Natural killer cell (primary cell): ENCODE measurements around the gene ZBTB44. TPM values are rescaled to one million over a fixed set of nuclear protein-coding genes. Genes with fewer than 3 reads are reported as not detected.

Experiments used
- ATAC-seq, 3 donors: fragments of 150-1000 bp in 2 of 3; fragments of 200-7000 bp in 1 of 3; cut with Tn5 transposase; 1 replicate in 1 of 3; 2 replicates in 2 of 3; pipeline ENCODE4 v1.10.0; 2021; ENCODE audit warnings: mild to moderate bottlenecking in 2 of 3, moderate library complexity in 2 of 3
- DNase-seq, 2 donors: peaks; one replicate each; pipeline versions ENCODE4 v3.0.0 to v3.0.0-alpha.2; 2013 to 2021; ENCODE audit warnings: mixed read lengths in 1 of 2
- H3K27ac ChIP-seq: one replicate; pipeline ENCODE4 v1.5.1; 2013; ENCODE audit warnings: mild to moderate bottlenecking, low read length
- H3K27me3 ChIP-seq: one replicate; pipeline ENCODE4 v1.6.1; 2013; ENCODE audit warnings: low read length; ENCODE audit not compliant: control insufficient read depth, insufficient read depth
- H3K36me3 ChIP-seq: one replicate; pipeline ENCODE4 v1.6.1; 2013; ENCODE audit warnings: low read length; ENCODE audit not compliant: control insufficient read depth, insufficient read depth
- H3K4me1 ChIP-seq: one replicate; pipeline ENCODE4 v1.6.1; 2013; ENCODE audit warnings: low read length; ENCODE audit not compliant: control insufficient read depth, insufficient read depth
- H3K4me3 ChIP-seq: one replicate; pipeline ENCODE4 v1.5.1; 2013; ENCODE audit warnings: low read length
- H3K9me3 ChIP-seq: one replicate; pipeline ENCODE4 v1.6.1; 2013; ENCODE audit warnings: low read length; ENCODE audit not compliant: control insufficient read depth, insufficient read depth
- H3K27ac Mint-ChIP-seq, 2 donors: one replicate each; pipeline ENCODE4 v1.8.0; 2022; ENCODE audit warnings: mild to moderate bottlenecking in 2 of 2, mixed read lengths in 2 of 2, moderate library complexity in 1 of 2
- H3K27me3 Mint-ChIP-seq, 2 donors: one replicate each; pipeline ENCODE4 v1.8.0; 2022; ENCODE audit warnings: low read depth in 2 of 2, mixed read lengths in 2 of 2
- H3K36me3 Mint-ChIP-seq: one replicate; pipeline ENCODE4 v1.8.0; 2022; ENCODE audit warnings: mixed read lengths
- H3K4me1 Mint-ChIP-seq, 2 donors: one replicate each; pipeline ENCODE4 v1.8.0; 2022; ENCODE audit warnings: mixed read lengths in 2 of 2
- H3K4me3 Mint-ChIP-seq: one replicate; pipeline ENCODE4 v1.8.0; 2022; ENCODE audit warnings: mild to moderate bottlenecking, moderate library complexity, mixed read lengths
- H3K9me3 Mint-ChIP-seq, 2 donors: one replicate each; pipeline ENCODE4 v1.8.0; 2022; ENCODE audit warnings: mixed read lengths in 2 of 2
- WGBS: methylation state at CpG from one replicate; pipeline ENCODE4 v1.1.7; 2013; ENCODE audit warnings: missing lambda C conversion rate; ENCODE audit not compliant: insufficient coverage; 5-methylcytosine and 5-hydroxymethylcytosine counted together
- intact Hi-C: fragments of 100-400 bp; cut with micrococcal nuclease; formaldehyde crosslinking; loops from one replicate; pipeline ENCODE4 v1.14.2; 2022
- total RNA-seq, 4 donors: library from RNA; stranded (reverse); fragments of 120-200 nt in 1 of 4; gene quantifications; one replicate each; pipeline versions ENCODE4 v1.2.3 to v1.2.4, GENCODE V29; 2013 to 2022
- TF ChIP-seq, protein P1 (sequence below): fragments of 200-600 bp; IDR thresholded peaks from one replicate; pipeline ENCODE4 v1.8.0; 2022; ENCODE audit warnings: antibody characterized with exemption

Gene ZBTB44
- total RNA-seq, 3 donors from 2014 or later (not counting 1 experiment from before 2014, with no cell fraction given), result 103 to 131 (median 105) TPM

DNA sequence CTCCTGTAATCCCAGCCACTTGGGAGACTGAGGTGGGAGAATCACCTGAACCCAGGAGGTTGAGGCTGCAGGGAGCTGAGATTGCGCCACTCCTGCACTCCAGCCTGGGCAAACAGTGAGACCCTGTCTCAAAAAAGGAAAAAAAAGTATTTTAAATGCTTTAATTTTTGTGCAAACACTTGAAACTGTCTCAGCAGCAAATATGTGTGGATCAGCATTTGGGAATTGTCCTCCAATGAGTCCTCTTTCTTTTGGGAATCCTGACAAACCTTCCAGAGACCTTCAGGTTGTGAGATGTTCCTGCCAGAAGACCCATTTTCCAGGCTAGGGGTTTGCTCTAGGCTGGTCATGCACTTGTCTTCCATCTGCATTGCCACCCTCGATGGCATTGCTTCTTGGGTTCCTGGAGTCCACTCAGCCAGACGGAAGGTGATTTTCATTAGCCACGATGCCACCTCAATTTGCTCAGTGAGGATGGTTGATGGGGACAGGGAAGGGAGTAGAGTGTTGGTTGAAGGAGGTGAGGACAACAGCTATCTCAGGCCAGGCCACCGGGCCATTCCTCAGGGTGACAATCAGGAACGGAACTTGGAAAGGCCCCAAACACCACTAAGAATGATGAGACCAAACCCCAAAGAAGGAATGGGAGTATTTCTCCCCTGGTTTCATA lies 99.7 kb downstream of the ZBTB44 start:
- Histone ChIP-seq H3K27ac (no peak overlapping the region), H3K27me3 (no peaks in the 10 kb centered on the region), H3K4me3 (no peak overlapping the region), H3K4me1 (peaks cover 10% of the 10 kb centered on the region), H3K36me3 (no peaks in the 10 kb centered on the region), H3K9me3 (no peaks in the 10 kb centered on the region)
- Mint-ChIP-seq H3K36me3 (no peaks in the 10 kb centered on the region), H3K4me3 (no peak overlapping the region), H3K27me3 (peaks cover 0 to 6% of the 10 kb centered on the region in 2 donors), H3K27ac (no peak overlapping the region), H3K4me1 (no peaks in the 10 kb centered on the region), H3K9me3 (no peaks in the 10 kb centered on the region)
- TF ChIP-seq, protein P1, sequence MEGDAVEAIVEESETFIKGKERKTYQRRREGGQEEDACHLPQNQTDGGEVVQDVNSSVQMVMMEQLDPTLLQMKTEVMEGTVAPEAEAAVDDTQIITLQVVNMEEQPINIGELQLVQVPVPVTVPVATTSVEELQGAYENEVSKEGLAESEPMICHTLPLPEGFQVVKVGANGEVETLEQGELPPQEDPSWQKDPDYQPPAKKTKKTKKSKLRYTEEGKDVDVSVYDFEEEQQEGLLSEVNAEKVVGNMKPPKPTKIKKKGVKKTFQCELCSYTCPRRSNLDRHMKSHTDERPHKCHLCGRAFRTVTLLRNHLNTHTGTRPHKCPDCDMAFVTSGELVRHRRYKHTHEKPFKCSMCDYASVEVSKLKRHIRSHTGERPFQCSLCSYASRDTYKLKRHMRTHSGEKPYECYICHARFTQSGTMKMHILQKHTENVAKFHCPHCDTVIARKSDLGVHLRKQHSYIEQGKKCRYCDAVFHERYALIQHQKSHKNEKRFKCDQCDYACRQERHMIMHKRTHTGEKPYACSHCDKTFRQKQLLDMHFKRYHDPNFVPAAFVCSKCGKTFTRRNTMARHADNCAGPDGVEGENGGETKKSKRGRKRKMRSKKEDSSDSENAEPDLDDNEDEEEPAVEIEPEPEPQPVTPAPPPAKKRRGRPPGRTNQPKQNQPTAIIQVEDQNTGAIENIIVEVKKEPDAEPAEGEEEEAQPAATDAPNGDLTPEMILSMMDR, result no peak
- DNase-seq (no peak), ATAC-seq (no peak)
- intact Hi-C loops, result loop anchor here (5.0 kb wide), 1 partner anchor 157 kb away; no protein-coding TSS in a partner anchor
- WGBS, result 87% methylated on average over 6 of the region's 6 CpGs

DNA sequence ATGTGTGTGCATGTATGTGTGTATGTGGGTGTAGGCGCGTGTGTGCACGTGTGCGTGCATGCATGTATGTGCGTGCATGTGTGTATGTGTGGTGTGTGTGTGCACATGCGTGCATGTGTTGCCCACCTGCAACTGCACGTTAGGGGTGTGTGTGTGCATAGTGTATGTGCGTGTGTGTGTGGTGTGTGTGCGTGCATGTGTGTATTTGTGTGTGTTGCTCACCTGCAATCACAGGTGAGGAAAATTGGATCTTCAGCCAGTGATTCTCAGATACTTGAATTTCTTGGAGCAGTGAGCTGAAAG lies 100.8 kb downstream of the ZBTB44 start:
- TF ChIP-seq, protein P1, result no peak
- Mint-ChIP-seq H3K4me1 (no peaks in the 10 kb centered on the region), H3K27me3 (peaks cover 0 to 6% of the 10 kb centered on the region in 2 donors), H3K27ac (no peak overlapping the region), H3K36me3 (no peaks in the 10 kb centered on the region), H3K4me3 (no peak overlapping the region), H3K9me3 (no peaks in the 10 kb centered on the region)
- DNase-seq (no peak), ATAC-seq (no peak)
- WGBS, result 98% methylated on average over 9 of the region's 9 CpGs
- Histone ChIP-seq H3K4me1 (peaks cover 10% of the 10 kb centered on the region), H3K27ac (no peak overlapping the region), H3K36me3 (no peaks in the 10 kb centered on the region), H3K27me3 (no peaks in the 10 kb centered on the region), H3K4me3 (no peak overlapping the region), H3K9me3 (no peaks in the 10 kb centered on the region)
- intact Hi-C loops, result loop anchor here (1.0 to 5.0 kb wide), 3 partner anchors 158 to 648 kb away; no protein-coding TSS in a partner anchor

DNA sequence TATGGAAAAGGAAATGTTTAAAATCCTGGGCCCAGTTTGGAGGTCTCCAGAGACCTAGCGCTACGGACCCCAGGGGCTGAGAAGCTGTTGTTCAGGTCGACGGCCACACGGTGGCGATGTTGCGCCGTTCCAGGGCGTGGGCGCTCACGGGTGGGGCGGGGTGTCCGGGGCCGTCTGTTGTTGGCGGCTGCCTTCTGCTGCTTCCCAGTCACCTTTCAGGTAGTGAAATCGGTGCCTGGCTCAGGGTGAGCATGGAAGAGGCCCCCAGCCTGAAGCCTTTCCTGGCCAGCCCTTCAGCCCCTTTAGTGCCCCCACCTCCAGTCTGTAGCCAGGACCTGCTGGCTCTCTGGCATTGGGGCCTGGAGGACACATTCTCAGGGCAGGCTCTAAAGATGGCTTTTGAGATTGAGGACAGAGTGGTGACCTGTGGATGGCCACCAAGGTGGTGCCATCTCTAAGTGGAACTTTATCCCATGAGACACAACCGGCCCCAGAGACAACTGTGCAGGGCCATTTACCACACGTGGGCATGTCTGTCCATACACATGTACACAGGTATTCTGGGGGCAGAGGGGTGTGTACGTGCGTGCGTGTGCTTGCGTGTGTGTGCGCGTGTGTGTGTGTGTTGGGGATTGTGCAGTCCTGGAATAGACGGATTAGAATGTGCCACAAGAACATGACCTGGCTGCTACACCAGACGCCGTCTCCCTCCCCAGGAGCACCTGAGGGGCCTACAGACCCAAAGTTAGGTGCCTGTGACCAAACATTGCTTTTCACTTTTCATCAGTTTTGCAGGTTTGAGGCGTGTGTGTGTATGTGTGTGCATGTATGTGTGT lies 101.4 kb downstream of the ZBTB44 start:
- no peak overlapping the region for H3K4me3 ChIP-seq
- Mint-ChIP-seq H3K9me3 (no peaks in the 10 kb centered on the region), H3K36me3 (no peaks in the 10 kb centered on the region), H3K4me1 (no peaks in the 10 kb centered on the region), H3K27me3 (peaks cover 0 to 6% of the 10 kb centered on the region in 2 donors), H3K4me3 (no peak overlapping the region), H3K27ac (no peak overlapping the region)
- peak; percentile 86 to 99 (median 99) for ATAC-seq
- TF ChIP-seq, protein P1, result peak; percentile 98
- H3K9me3 ChIP-seq, result no peaks in the 10 kb centered on the region
- no peak overlapping the region for H3K27ac ChIP-seq
- WGBS, result 41% methylated on average over 28 of the region's 28 CpGs
- peaks cover 10% of the 10 kb centered on the region for H3K4me1 ChIP-seq
- DNase-seq, result peak; percentile 72 to 84
- H3K27me3 ChIP-seq, result no peaks in the 10 kb centered on the region
- H3K36me3 ChIP-seq, result no peaks in the 10 kb centered on the region
- intact Hi-C loops, result loop anchor here (1.0 to 5.0 kb wide), 3 partner anchors 159 to 649 kb away; no protein-coding TSS in a partner anchor
